KMS-11 (cell line): ENCODE data around the gene ATXN10.

Experiments used
- H2AFZ ChIP-seq: fragments of 200-600 bp; sonication (generic); 2 replicates; pipeline ENCODE4 v1.6.1; 2016; ENCODE audit warnings: antibody characterized with exemption, mixed run types, low read depth
- H3K27ac ChIP-seq: fragments of 200-600 bp; sonication (generic); 2 replicates; pipeline ENCODE4 v1.6.1; 2016; ENCODE audit warnings: mild to moderate bottlenecking, mixed run types
- H3K27me3 ChIP-seq: fragments of 200-600 bp; sonication (generic); 2 replicates; pipeline ENCODE4 v1.6.1; 2017; ENCODE audit warnings: mild to moderate bottlenecking, low read depth, mixed run types, moderate library complexity; ENCODE audit not compliant: insufficient read depth
- H3K36me3 ChIP-seq: fragments of 200-600 bp; sonication (generic); 2 replicates; pipeline ENCODE4 v1.6.1; 2017; ENCODE audit warnings: mild to moderate bottlenecking, mixed run types; ENCODE audit not compliant: insufficient read depth
- H3K4me1 ChIP-seq: fragments of 200-600 bp; sonication (generic); 2 replicates; pipeline ENCODE4 v1.6.1; 2016; ENCODE audit warnings: mild to moderate bottlenecking, low read depth, mixed run types; ENCODE audit not compliant: poor library complexity, severe bottlenecking
- H3K4me2 ChIP-seq: fragments of 200-600 bp; sonication (generic); 2 replicates; pipeline ENCODE4 v1.7.0; 2016; ENCODE audit warnings: mild to moderate bottlenecking, mixed run types
- H3K4me3 ChIP-seq: fragments of 200-600 bp; sonication (generic); IDR thresholded peaks from 2 replicates; pipeline ENCODE4 v1.6.1; 2017; ENCODE audit warnings: low read depth, low read length, mixed read lengths; ENCODE audit not compliant: insufficient read depth
- H3K79me2 ChIP-seq: fragments of 200-600 bp; sonication (generic); 2 replicates; pipeline ENCODE4 v1.6.1; 2016; ENCODE audit warnings: low read depth, mixed run types; ENCODE audit not compliant: insufficient read depth
- H3K9ac ChIP-seq: fragments of 200-600 bp; sonication (generic); 2 replicates; pipeline ENCODE4 v1.6.1; 2016; ENCODE audit warnings: mild to moderate bottlenecking, mixed run types
- H4K20me1 ChIP-seq: fragments of 200-600 bp; sonication (generic); 2 replicates; pipeline ENCODE4 v1.6.1; 2016; ENCODE audit warnings: mild to moderate bottlenecking, mixed run types; ENCODE audit not compliant: insufficient read depth
- CTCF ChIP-seq: fragments of 200-600 bp; sonication (generic); conservative IDR thresholded peaks from 2 replicates; pipeline ENCODE4 v1.6.1; 2017; ENCODE audit warnings: low read depth, mild to moderate bottlenecking, antibody characterized with exemption, low read length, moderate library complexity, mixed read lengths

The ATXN10 gene

GRCh38 chr22:45698094-45698493, 26.5 kb downstream of the ATXN10 start:
- H3K27ac ChIP-seq, result no peak overlapping the region
- no peaks in the 10 kb centered on the region; the same call in 1 of the 2 replicates for H3K36me3 ChIP-seq
- H3K4me1 ChIP-seq, result no peaks in the 10 kb centered on the region
- no peak overlapping the region for H3K4me2 ChIP-seq
- no peak for TF ChIP-seq CTCF
- no peak overlapping the region for H3K4me3 ChIP-seq
- no peaks in the 10 kb centered on the region for H3K27me3 ChIP-seq
- H2AFZ ChIP-seq, result no peak overlapping the region
- no peak overlapping the region for H3K9ac ChIP-seq
- no peaks in the 10 kb centered on the region for H4K20me1 ChIP-seq
- no peaks in the 10 kb centered on the region for H3K79me2 ChIP-seq

GRCh38 chr22:45702981-45703380, 31.3 kb downstream of the ATXN10 start:
- no peak overlapping the region for H3K9ac ChIP-seq
- H4K20me1 ChIP-seq, result no peaks in the 10 kb centered on the region
- no peak overlapping the region for H2AFZ ChIP-seq
- peaks cover 3% of the 10 kb centered on the region; the same call in 1 of the 2 replicates for H3K36me3 ChIP-seq
- H3K4me3 ChIP-seq, result no peak overlapping the region
- no peaks in the 10 kb centered on the region for H3K79me2 ChIP-seq
- no peaks in the 10 kb centered on the region for H3K4me1 ChIP-seq
- no peak overlapping the region for H3K27ac ChIP-seq
- no peaks in the 10 kb centered on the region for H3K27me3 ChIP-seq
- no peak for TF ChIP-seq CTCF
- no peak overlapping the region for H3K4me2 ChIP-seq

GRCh38 chr22:45703758-45704157, 32.1 kb downstream of the ATXN10 start:
- Histone ChIP-seq H3K27me3 (no peaks in the 10 kb centered on the region), H3K4me1 (no peaks in the 10 kb centered on the region), H4K20me1 (no peaks in the 10 kb centered on the region), H3K79me2 (no peaks in the 10 kb centered on the region), H3K9ac (no peak overlapping the region), H3K27ac (no peak overlapping the region), H2AFZ (no peak overlapping the region), H3K4me3 (no peak overlapping the region), H3K36me3 (peaks cover 3% of the 10 kb centered on the region; the same call in 1 of the 2 replicates), H3K4me2 (no peak overlapping the region)
- no peak for TF ChIP-seq CTCF

GRCh38 chr22:45704648-45705047, 33.0 kb downstream of the ATXN10 start:
- H4K20me1 ChIP-seq, result no peaks in the 10 kb centered on the region
- no peaks in the 10 kb centered on the region for H3K4me1 ChIP-seq
- H2AFZ ChIP-seq, result no peak overlapping the region
- no peak overlapping the region for H3K4me2 ChIP-seq
- H3K4me3 ChIP-seq, result no peak overlapping the region
- no peak overlapping the region for H3K9ac ChIP-seq
- peaks cover 3% of the 10 kb centered on the region; the same call in 1 of the 2 replicates for H3K36me3 ChIP-seq
- TF ChIP-seq CTCF, result no peak
- no peaks in the 10 kb centered on the region for H3K79me2 ChIP-seq
- H3K27ac ChIP-seq, result no peak overlapping the region
- H3K27me3 ChIP-seq, result no peaks in the 10 kb centered on the region
